ENCODE data around the gene COBL. TPM values are rescaled to one million over a fixed set of nuclear protein-coding genes. Genes with fewer than 3 reads are reported as not detected.

The COBL gene
- total and polyA plus RNA-seq, 2 of the 4 experiments (the other 2 are of a cell fraction) = under 0.01 TPM; not detected in 1

- no peak overlapping the region for H3K4me3 ChIP-seq (ENCODE audit: insufficient read depth, low read depth, low read length)
- no peak overlapping the region for H3K18ac ChIP-seq (ENCODE audit: low read depth, low read length)
- no peak overlapping the region for H3K14ac ChIP-seq (replicated peaks; ENCODE audit: low read depth, low read length)
- no peak overlapping the region for H3K23ac ChIP-seq (ENCODE audit: low read depth, low read length)
- dilution Hi-C loops (cut with HindIII; ENCODE audit: low sequenced_read_pairs, unreplicated experiment) = no loop called here
- no peak overlapping the region for H2BK120ac ChIP-seq (ENCODE audit: low read depth, low read length)
- no peak overlapping the region for H3K9ac ChIP-seq (ENCODE audit: low read depth, low read length)
- ATAC-seq (ENCODE audit: low read depth) (no peak), DNase-seq (no peak)
- H2BK5ac ChIP-seq (ENCODE audit: low read depth, low read length, poor library complexity, severe bottlenecking) = no peak overlapping the region
- H3K27ac ChIP-seq (ENCODE audit: insufficient read depth, low read length) = no peak overlapping the region
- no TSS peak for BruUV-seq (replicated peaks)
- 100% methylated on average over 3 of the region's 6 CpGs; no CpG with 5 or more reads in 1 of the 2 experiments for WGBS, 2 experiments (ENCODE audit: extremely low coverage in 2 of 2, insufficient read length in 1 of 2)
- no peak overlapping the region for H3K4me2 ChIP-seq (ENCODE audit: low read depth, low read length)
- H2BK15ac ChIP-seq (ENCODE audit: low read depth, low read length) = no peak overlapping the region
- TF ChIP-seq BHLHE40 (IDR thresholded peaks at IDR 0.05; ENCODE audit: low read depth, low read length) (no peak), FOS (IDR thresholded peaks at IDR 0.05; ENCODE audit: low read depth, low read length) (no peak), CTCF (conservative IDR thresholded peaks at IDR 0.05; ENCODE audit: low read depth, low read length) (no peak), POLR2A (IDR thresholded peaks at IDR 0.05; ENCODE audit: low read depth, low read length) (no peak), RFX5 (IDR thresholded peaks at IDR 0.05; ENCODE audit: low read depth, low read length) (no peak), USF2 (IDR thresholded peaks at IDR 0.05; ENCODE audit: low read depth, low read length) (no peak)
- no peaks in the 10 kb centered on the region for H3K79me1 ChIP-seq (ENCODE audit: low read depth in 1 of 2, low read length in 2 of 2)
- H2AFZ ChIP-seq (replicated peaks; ENCODE audit: low read length, poor library complexity) = no peak overlapping the region
- H3K9me1 ChIP-seq (ENCODE audit: insufficient read depth, low read length) = peaks cover 3% of the 10 kb centered on the region; the same call in 1 of the 2 replicates
- H2BK20ac ChIP-seq (ENCODE audit: low read depth, low read length) = no peak overlapping the region
- no peak overlapping the region for H2AK9ac ChIP-seq (replicated peaks; ENCODE audit: low read depth, low read length, poor library complexity)
- CTCF ChIA-PET = no interaction called here
- H3K9me3 ChIP-seq (ENCODE audit: control insufficient read depth, insufficient read depth, low read length) = no peaks in the 10 kb centered on the region; the same call in 1 of the 2 replicates
- H4K20me1 ChIP-seq (ENCODE audit: insufficient read depth, low read length) = 0 out of 2 replicates have a peak, but pooled peaks cover under 1% of the 10 kb centered on the region
- intact Hi-C loops (cut with micrococcal nuclease) = no loop called here
- POLR2A ChIA-PET (ENCODE audit: unreplicated experiment) = no interaction called here
- no peak overlapping the region for H4K5ac ChIP-seq (ENCODE audit: low read depth, low read length)
- H3K36me3 ChIP-seq (ENCODE audit: control insufficient read depth, insufficient read depth, low read length) = no peaks in the 10 kb centered on the region
- no peak overlapping the region for H2AK5ac ChIP-seq (ENCODE audit: low read depth, low read length)
- in situ Hi-C loops (cut with MboI; ENCODE audit: low sequenced_read_pairs) = no loop called here
- no peak overlapping the region for H3K4ac ChIP-seq (ENCODE audit: low read depth, low read length)
- H4K8ac ChIP-seq (ENCODE audit: low read depth in 2 of 2, low read length in 2 of 2) = no peak overlapping the region
- H3K56ac ChIP-seq (ENCODE audit: extremely low read depth, insufficient read depth, low read length) = no peak overlapping the region
- peaks cover 46% of the 10 kb centered on the region for H3K27me3 ChIP-seq (ENCODE audit: control insufficient read depth, insufficient read depth, low read length)
- H4K91ac ChIP-seq (ENCODE audit: insufficient read depth, low read depth, low read length) = no peak overlapping the region
- peaks cover 5% of the 10 kb centered on the region for H3K4me1 ChIP-seq (ENCODE audit: control insufficient read depth, insufficient read depth, low read length)
Observed at GRCh38 chr7:51040787-51041186, 275.8 kb downstream of the COBL start.

Measured in IMR-90 (cell line).